Kidney epithelial cell (primary cell): ENCODE measurements around the gene SPON1. TPM values are rescaled to one million over a fixed set of nuclear protein-coding genes. Genes with fewer than 3 reads are reported as not detected.
"Not testable (repeated sequence)": the region's sequence is repeated elsewhere in the genome, so short reads cannot be mapped to it uniquely, and the experiment has no call there.

ENCODE experiments used
- DNase-seq: peaks from one replicate; pipeline ENCODE4 v3.0.0-alpha.2; 2010; ENCODE audit warnings: low read depth
- H3K27me3 ChIP-seq: 2 replicates; pipeline ENCODE4 v1.6.0; 2011; ENCODE audit warnings: low read length; ENCODE audit not compliant: control insufficient read depth, insufficient read depth
- H3K36me3 ChIP-seq: 2 replicates; pipeline ENCODE4 v1.5.1; 2011; ENCODE audit warnings: low read length; ENCODE audit not compliant: control insufficient read depth, insufficient read depth
- H3K4me3 ChIP-seq: 2 replicates; pipeline ENCODE4 v1.5.1; 2011; ENCODE audit warnings: low read depth, mild to moderate bottlenecking, control low read depth, low read length
- total RNA-seq: library from RNA; depleted of rRNA; stranded (reverse); fragments of >200 nt; gene quantifications from 2 replicates; pipeline ENCODE4 v1.2.3, GENCODE V29; 2015
- TF ChIP-seq, protein P1 (sequence below): IDR thresholded peaks from 2 replicates; pipeline ENCODE4 v1.5.1; 2011; ENCODE audit warnings: mild to moderate bottlenecking, moderate library complexity, low read length, control low read depth, inconsistent platforms; ENCODE audit not compliant: insufficient read depth, poor library complexity, severe bottlenecking

SPON1 gene
- total RNA-seq, 1 donor from 2014 or later, result 3.7 TPM

DNA sequence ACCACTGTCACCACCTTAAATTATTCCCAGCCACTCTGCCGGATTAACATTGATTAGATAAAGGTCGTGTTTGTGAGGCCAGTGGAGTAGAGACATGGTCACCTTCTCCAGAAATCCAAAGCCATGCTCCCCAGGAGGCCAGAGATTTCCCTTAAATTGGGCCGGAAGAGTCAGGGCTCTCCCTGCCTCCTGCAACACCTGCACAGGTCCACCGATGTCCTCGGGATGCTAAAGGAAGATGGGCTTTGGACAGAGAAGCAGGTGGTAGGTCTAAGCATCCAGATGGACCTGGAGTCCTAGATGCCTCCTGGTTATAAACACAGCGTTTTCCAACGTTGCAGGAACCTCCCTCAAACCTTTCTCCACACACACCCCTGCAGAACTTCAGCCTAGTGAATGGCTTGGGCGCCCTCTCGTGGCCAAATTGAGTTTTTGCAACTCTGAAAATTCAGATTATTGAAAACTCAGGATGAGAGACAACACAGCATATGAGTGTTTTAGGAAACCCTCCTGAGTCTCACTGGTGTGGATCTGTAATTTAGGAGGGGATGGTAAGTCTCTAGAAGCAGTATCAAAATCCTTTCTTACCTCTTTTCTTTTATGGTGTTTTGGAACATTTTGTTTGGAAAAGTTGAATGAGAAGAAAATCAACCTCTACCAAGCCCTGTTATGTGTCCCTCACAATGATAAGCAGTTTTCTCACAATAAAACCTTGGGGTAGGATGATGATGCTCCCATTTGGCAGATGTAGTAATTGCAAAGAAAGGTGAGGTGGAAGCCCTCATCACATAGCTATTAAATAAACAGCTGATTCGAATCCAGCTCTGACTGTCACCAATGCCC is 286.8 kb downstream of the SPON1 start:
- TF ChIP-seq, protein P1, sequence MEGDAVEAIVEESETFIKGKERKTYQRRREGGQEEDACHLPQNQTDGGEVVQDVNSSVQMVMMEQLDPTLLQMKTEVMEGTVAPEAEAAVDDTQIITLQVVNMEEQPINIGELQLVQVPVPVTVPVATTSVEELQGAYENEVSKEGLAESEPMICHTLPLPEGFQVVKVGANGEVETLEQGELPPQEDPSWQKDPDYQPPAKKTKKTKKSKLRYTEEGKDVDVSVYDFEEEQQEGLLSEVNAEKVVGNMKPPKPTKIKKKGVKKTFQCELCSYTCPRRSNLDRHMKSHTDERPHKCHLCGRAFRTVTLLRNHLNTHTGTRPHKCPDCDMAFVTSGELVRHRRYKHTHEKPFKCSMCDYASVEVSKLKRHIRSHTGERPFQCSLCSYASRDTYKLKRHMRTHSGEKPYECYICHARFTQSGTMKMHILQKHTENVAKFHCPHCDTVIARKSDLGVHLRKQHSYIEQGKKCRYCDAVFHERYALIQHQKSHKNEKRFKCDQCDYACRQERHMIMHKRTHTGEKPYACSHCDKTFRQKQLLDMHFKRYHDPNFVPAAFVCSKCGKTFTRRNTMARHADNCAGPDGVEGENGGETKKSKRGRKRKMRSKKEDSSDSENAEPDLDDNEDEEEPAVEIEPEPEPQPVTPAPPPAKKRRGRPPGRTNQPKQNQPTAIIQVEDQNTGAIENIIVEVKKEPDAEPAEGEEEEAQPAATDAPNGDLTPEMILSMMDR, result peak; percentile 71
- no peaks in the 10 kb centered on the region for H3K27me3 ChIP-seq
- H3K36me3 ChIP-seq, result no peaks in the 10 kb centered on the region
- peak; percentile 12 for DNase-seq
- no peak overlapping the region for H3K4me3 ChIP-seq

DNA sequence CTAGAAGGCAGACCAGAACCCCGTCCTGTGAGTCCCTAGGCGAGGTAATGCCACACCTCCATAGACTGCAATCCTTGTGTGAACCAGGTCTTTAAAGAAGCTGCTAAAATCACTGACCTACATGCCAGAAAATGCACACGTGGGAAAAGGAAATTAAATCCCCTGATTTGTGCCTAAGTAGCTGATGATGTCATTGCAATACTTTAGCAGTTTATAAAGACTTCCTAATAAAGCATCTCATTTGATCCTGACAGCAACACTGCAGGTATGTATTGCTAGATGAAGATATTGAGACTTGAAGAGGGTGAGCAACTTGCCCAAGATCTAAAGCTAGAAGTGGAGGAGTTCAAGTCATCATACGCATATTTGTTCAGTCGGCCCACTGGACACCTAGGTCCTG is 289.2 kb downstream of the SPON1 start:
- H3K27me3 ChIP-seq, result no peaks in the 10 kb centered on the region
- peaks cover 2% of the 10 kb centered on the region for H3K36me3 ChIP-seq
- TF ChIP-seq, protein P1, result no peak
- no peak overlapping the region for H3K4me3 ChIP-seq
- no peak for DNase-seq

DNA sequence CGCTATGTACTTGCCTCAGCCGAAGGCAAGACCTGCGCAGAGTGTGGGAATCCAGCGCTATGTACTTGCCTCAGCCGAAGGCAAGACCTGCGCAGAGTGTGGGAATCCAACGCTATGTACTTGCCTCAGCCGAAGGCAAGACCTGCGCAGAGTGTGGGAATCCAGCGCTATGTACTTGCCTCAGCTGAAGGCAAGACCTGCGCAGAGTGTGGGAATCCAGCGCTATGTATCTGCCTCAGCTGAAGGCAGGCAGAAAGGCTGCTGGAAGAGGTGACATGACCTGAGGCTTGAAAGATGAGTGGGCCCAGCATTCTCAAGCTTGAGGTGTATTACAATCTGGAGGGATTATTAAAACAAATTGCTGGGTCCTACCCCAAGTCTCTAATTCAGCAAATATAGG is 290.0 kb downstream of the SPON1 start:
- H3K27me3 ChIP-seq, H3K4me3 ChIP-seq, DNase-seq, H3K36me3 ChIP-seq: not testable (repeated sequence)

DNA sequence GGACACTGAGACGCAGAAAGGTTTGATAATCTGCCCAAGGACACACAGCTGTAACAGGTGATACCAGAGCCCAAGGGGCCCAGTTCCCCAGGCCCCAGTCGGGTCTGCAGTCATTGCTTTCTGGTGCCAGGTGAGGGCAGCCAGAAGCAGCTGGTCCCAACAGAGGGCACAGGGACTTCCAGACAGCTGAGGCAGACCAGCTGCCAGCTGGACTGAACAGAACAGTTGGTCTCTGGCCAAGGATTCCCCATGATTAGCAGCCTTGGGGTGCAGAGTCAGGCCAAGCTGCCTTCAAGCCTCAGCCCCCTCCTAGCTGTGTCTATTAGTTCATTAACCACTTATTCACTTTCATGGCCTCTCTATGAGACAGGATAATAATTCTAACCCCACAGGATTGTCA is 290.9 kb downstream of the SPON1 start:
- no peaks in the 10 kb centered on the region for H3K27me3 ChIP-seq
- no peak for DNase-seq
- TF ChIP-seq, protein P1, result no peak
- peaks cover 2% of the 10 kb centered on the region for H3K36me3 ChIP-seq
- no peak overlapping the region for H3K4me3 ChIP-seq

DNA sequence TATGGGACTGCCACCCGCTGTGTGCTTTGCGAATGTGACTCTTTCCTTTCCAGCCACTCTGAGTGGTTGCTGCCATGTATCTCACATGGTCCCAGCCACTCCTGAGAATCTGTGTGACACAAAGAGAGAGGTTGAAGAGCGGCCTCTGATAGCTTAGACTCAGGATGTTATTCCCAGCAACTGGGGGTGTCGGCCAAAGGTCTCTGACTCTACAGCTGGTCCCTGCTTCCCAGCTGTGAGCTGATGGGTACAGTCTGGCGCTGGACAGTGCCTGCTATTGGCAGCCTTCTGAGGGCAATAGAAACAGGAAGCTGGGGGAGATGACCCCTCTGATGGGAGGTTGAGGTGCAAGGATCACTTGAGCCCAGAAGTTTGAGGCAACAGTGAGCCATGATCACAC is 291.3 kb downstream of the SPON1 start:
- DNase-seq, result no peak
- TF ChIP-seq, protein P1, result no peak
- no peaks in the 10 kb centered on the region for H3K27me3 ChIP-seq

DNA sequence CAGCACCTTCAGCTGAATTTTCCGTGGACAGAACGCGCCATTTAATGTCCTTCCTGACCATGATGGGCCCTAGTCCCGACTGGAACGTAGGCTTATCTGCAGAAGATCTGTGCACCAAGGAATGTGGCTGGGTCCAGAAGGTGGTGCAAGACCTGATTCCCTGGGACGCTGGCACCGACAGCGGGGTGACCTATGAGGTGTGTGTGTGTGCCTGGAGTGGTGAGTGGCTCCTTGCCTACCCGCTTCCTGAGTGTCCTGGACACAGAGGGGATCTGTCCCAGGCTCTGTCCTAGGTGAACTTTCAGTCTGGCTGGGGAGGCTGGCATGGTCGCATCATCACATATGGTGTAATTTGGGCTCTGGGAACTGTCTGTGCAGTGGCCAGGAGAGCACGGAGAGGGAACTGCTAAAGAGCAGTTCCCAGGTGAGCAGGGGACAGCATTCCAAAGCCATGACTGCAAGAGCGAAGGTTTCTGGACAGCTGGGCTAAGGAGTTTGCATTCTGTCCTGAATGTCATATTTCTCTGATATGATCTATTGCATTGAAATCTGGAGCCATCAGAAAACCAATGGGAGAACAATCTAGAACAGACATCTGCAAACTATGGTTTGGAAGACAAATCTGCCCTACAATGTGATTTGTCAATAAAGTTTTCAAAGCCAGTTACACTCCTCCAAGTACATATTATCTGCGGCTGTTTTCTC is 292.2 kb downstream of the SPON1 start:
- Histone ChIP-seq H3K27me3 (no peaks in the 10 kb centered on the region), H3K4me3 (no peak overlapping the region), H3K36me3 (peaks cover 2% of the 10 kb centered on the region)
- TF ChIP-seq, protein P1, result no peak
- no peak for DNase-seq

More for the DNA sequence above, 291.3 kb downstream of the SPON1 start:
- H3K36me3 ChIP-seq, result peaks cover 2% of the 10 kb centered on the region
- no peak overlapping the region for H3K4me3 ChIP-seq
